Endothelial cell of coronary artery (primary cell): ENCODE data around the gene PSMB10. TPM values are rescaled to one million over a fixed set of nuclear protein-coding genes. Genes with fewer than 3 reads are reported as not detected.

Experiments
- total RNA-seq: library from RNA; depleted of rRNA; stranded (reverse); fragments of >200 nt; gene quantifications from 2 replicates; pipeline ENCODE4 v1.2.3, GENCODE V29; 2014

PSMB10 gene
- 59.5 and 69.1 TPM in 2 replicates for total RNA-seq

GRCh38 chr16:67936124-67936879 lies at the start of gene PSMB10:
Gene PSMB10 (minus strand): TSS chr16:67936850. CDS start chr16:67936749, 101 bp downstream.

GRCh38 chr16:67979955-67980678 lies 43.5 kb upstream of the PSMB10 start, which contains the start of gene DPEP3:
Gene DPEP3 (minus strand): TSS chr16:67980499. CDS start chr16:67980380, 119 bp downstream.

GRCh38 chr16:67968400-67969253 lies 32.0 kb upstream of the PSMB10 start, which contains the start of gene SLC12A4:
Gene SLC12A4 (minus strand): TSS chr16:67968637. CDS start chr16:67968553, 84 bp downstream.

GRCh38 chr16:67943619-67944504 lies 7.2 kb upstream of the PSMB10 start, which contains the start of gene LCAT:
Gene LCAT (minus strand): TSS chr16:67944120. CDS start chr16:67944101, 19 bp downstream.

GRCh38 chr16:67931712-67932461 lies 4.8 kb downstream of the PSMB10 start, which contains the start of gene CTRL:
Gene CTRL (minus strand): TSS chr16:67931862. CDS start chr16:67931852, 10 bp downstream.

GRCh38 chr16:67892899-67893742 lies 43.5 kb downstream of the PSMB10 start, which contains the start of gene PSKH1:
Gene PSKH1 (plus strand): TSS chr16:67893254. CDS start chr16:67908750, 15,496 bp downstream.

GRCh38 chr16:67884684-67885083 lies 52.0 kb downstream of the PSMB10 start, which contains the start of gene NRN1L:
Gene NRN1L (plus strand): TSS chr16:67884885. CDS start chr16:67884904, 19 bp downstream.

Other genes starting within 250 kb of the PSMB10 start
- 48.8 and 57.4 TPM in 2 replicates for gene GFOD2, start 217.5 kb downstream of the PSMB10 start, total RNA-seq
- gene RANBP10, start 130.3 kb downstream of the PSMB10 start, total RNA-seq: 4.6 and 5.6 TPM in 2 replicates
- gene TSNAXIP1, start 130.0 kb downstream of the PSMB10 start, total RNA-seq: 0.85 and 0.90 TPM in 2 replicates
- gene THAP11, start 94.5 kb downstream of the PSMB10 start, total RNA-seq: 31.8 and 37.5 TPM in 2 replicates
- 133 and 186 TPM in 2 replicates for gene NUTF2, start 89.9 kb downstream of the PSMB10 start, total RNA-seq
- gene CENPT, start 89.2 kb downstream of the PSMB10 start, total RNA-seq: 25.0 and 28.5 TPM in 2 replicates
- gene EDC4, start 63.8 kb downstream of the PSMB10 start, total RNA-seq: 73.2 and 73.6 TPM in 2 replicates
- gene NRN1L, start 52.0 kb downstream of the PSMB10 start, total RNA-seq: not detected in 2 replicates
- 14.8 and 21.7 TPM in 2 replicates for gene PSKH1, start 43.6 kb downstream of the PSMB10 start, total RNA-seq
- gene CTRL, start 5.0 kb downstream of the PSMB10 start, total RNA-seq: 0.45 and 0.56 TPM in 2 replicates
- 1.7 and 5.7 TPM in 2 replicates for gene LCAT, start 7.3 kb upstream of the PSMB10 start, total RNA-seq
- gene SLC12A4, start 31.8 kb upstream of the PSMB10 start, total RNA-seq: 52.5 and 95.7 TPM in 2 replicates
- not detected in 2 replicates for gene DPEP3, start 43.6 kb upstream of the PSMB10 start, total RNA-seq
- gene DPEP2, start 62.6 kb upstream of the PSMB10 start, total RNA-seq: 0.36 TPM in 1 of 2 replicates, not detected in the other
- gene DPEP2NB, start 79.1 kb upstream of the PSMB10 start, total RNA-seq: not detected in 2 replicates
- 10.0 and 12.0 TPM in 2 replicates for gene DDX28, start 86.4 kb upstream of the PSMB10 start, total RNA-seq
- 17.6 and 18.5 TPM in 2 replicates for gene DUS2, start 86.4 kb upstream of the PSMB10 start, total RNA-seq
- 8.2 and 11.3 TPM in 2 replicates for gene NFATC3, start 148.5 kb upstream of the PSMB10 start, total RNA-seq